ENCODE measurements around the gene CMIP.

DNA sequence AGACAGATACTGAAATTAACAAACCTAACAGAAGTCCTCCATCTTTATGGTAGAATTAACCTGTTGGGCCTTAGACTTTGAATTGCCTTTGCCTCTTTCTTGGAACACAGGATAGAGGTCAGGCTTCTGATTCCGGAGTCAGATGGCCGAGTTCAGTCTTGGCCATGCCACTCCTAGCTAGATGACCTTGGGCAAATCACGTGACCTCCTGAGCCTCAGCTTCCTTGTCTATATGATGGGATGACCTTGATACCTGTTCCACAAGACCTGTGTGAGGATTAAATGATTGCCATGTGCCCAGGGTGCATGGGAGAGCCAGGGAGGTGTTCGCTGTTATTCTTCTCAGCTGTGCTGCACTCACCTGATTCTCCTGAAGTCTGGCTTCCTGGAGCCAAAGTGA, 161.4 kb downstream of the CMIP start:
- TF ChIP-seq, protein P1, sequence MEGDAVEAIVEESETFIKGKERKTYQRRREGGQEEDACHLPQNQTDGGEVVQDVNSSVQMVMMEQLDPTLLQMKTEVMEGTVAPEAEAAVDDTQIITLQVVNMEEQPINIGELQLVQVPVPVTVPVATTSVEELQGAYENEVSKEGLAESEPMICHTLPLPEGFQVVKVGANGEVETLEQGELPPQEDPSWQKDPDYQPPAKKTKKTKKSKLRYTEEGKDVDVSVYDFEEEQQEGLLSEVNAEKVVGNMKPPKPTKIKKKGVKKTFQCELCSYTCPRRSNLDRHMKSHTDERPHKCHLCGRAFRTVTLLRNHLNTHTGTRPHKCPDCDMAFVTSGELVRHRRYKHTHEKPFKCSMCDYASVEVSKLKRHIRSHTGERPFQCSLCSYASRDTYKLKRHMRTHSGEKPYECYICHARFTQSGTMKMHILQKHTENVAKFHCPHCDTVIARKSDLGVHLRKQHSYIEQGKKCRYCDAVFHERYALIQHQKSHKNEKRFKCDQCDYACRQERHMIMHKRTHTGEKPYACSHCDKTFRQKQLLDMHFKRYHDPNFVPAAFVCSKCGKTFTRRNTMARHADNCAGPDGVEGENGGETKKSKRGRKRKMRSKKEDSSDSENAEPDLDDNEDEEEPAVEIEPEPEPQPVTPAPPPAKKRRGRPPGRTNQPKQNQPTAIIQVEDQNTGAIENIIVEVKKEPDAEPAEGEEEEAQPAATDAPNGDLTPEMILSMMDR (IDR thresholded peaks at IDR 0.05) = no peak
- no peak for TF ChIP-seq POLR2A (IDR thresholded peaks at IDR 0.05)

Measured in esophagus squamous epithelium (tissue), 4 donors.